Activated naive CD4-positive, alpha-beta T cell treated with anti-CD3 and anti-CD28 coated beads, Interleukin-2, amount 10 ng/mL, durations not matched to agents 7 days and 5 days (primary cell): Measurements from ENCODE around the gene TSSC4.

Source experiments
- CTCF ChIA-PET: fragments of 350-600 bp; sonication (Branson Sonifier 250); formaldehyde crosslinking; loops from one replicate; lab custom pipeline; 2021; ENCODE audit warnings: antibody characterized with exemption; lab: Charles Lee
- DNase-seq: peaks from one replicate; pipeline ENCODE4 v3.0.0-alpha.2; 2020
- H3K27ac Mint-ChIP-seq: one replicate; pipeline ENCODE4 v1.8.0; 2021; ENCODE audit warnings: mild to moderate bottlenecking, moderate library complexity, mixed read lengths
- H3K27me3 Mint-ChIP-seq: one replicate; pipeline ENCODE4 v1.8.0; 2021; ENCODE audit warnings: mild to moderate bottlenecking, mixed read lengths
- H3K36me3 Mint-ChIP-seq: one replicate; pipeline ENCODE4 v1.8.0; 2021; ENCODE audit warnings: mixed read lengths
- H3K4me1 Mint-ChIP-seq: one replicate; pipeline ENCODE4 v1.8.0; 2021; ENCODE audit warnings: mixed read lengths
- H3K4me3 Mint-ChIP-seq: one replicate; pipeline ENCODE4 v1.8.0; 2021; ENCODE audit warnings: mild to moderate bottlenecking, moderate library complexity, mixed read lengths
- H3K9me3 Mint-ChIP-seq: one replicate; pipeline ENCODE4 v1.8.0; 2021; ENCODE audit warnings: mixed read lengths

The TSSC4 gene

GRCh38 chr11:2418693-2419360 lies 18.3 kb downstream of the TSSC4 start:
- H3K4me1 Mint-ChIP-seq: peaks cover 3% of the 10 kb centered on the region
- CTCF ChIA-PET: interaction anchor here (0.6 to 10.3 kb wide), 15 partner anchors 9 to 233 kb away, joined by 3 to 279 read pairs (median 9); partner anchors contain the start of genes C11orf21, TSPAN32 and TSSC4
- H3K9me3 Mint-ChIP-seq: no peaks in the 10 kb centered on the region
- H3K27me3 Mint-ChIP-seq: no peaks in the 10 kb centered on the region
- H3K36me3 Mint-ChIP-seq: no peaks in the 10 kb centered on the region
- no peak overlapping the region for H3K27ac Mint-ChIP-seq
- H3K4me3 Mint-ChIP-seq: no peak overlapping the region
- DNase-seq: no peak

- CTCF ChIA-PET: interaction anchor here (0.6 to 10.3 kb wide), 20 partner anchors 11 to 472 kb away, joined by 3 to 279 read pairs (median 8); partner anchors contain the start of genes C11orf21, TSPAN32 and TSSC4
- no peak overlapping the region for H3K4me3 Mint-ChIP-seq
- no peak overlapping the region for H3K27ac Mint-ChIP-seq
- no peaks in the 10 kb centered on the region for H3K9me3 Mint-ChIP-seq
- H3K36me3 Mint-ChIP-seq: no peaks in the 10 kb centered on the region
- H3K27me3 Mint-ChIP-seq: no peaks in the 10 kb centered on the region
- peak; percentile 76 for DNase-seq
- peaks cover 3% of the 10 kb centered on the region for H3K4me1 Mint-ChIP-seq
Measured at GRCh38 chr11:2419638-2420501, 19.3 kb downstream of the TSSC4 start.

GRCh38 chr11:2420502-2421225 lies 20.1 kb downstream of the TSSC4 start:
- CTCF ChIA-PET: interaction anchor here (0.6 to 10.3 kb wide), 26 partner anchors 9 to 472 kb away, joined by 3 to 279 read pairs (median 6); partner anchors contain the start of genes C11orf21, TSPAN32 and TSSC4
- Mint-ChIP-seq H3K27me3 (no peaks in the 10 kb centered on the region), H3K36me3 (no peaks in the 10 kb centered on the region), H3K27ac (no peak overlapping the region), H3K4me3 (no peak overlapping the region), H3K4me1 (peaks cover 3% of the 10 kb centered on the region), H3K9me3 (no peaks in the 10 kb centered on the region)
- peak; percentile 80 for DNase-seq

- Mint-ChIP-seq H3K27me3 (no peaks in the 10 kb centered on the region), H3K27ac (no peak overlapping the region), H3K36me3 (no peaks in the 10 kb centered on the region), H3K4me1 (peaks cover 3% of the 10 kb centered on the region), H3K9me3 (no peaks in the 10 kb centered on the region), H3K4me3 (no peak overlapping the region)
- DNase-seq: no peak
- CTCF ChIA-PET: interaction anchor here (0.6 to 10.3 kb wide), 25 partner anchors 10 to 471 kb away, joined by 3 to 279 read pairs (median 6); partner anchors contain the start of genes C11orf21, TSPAN32 and TSSC4
Measured at GRCh38 chr11:2421226-2421994, 20.9 kb downstream of the TSSC4 start.

- Mint-ChIP-seq H3K9me3 (no peaks in the 10 kb centered on the region), H3K36me3 (no peaks in the 10 kb centered on the region), H3K27ac (no peak overlapping the region), H3K4me3 (no peak overlapping the region), H3K27me3 (no peaks in the 10 kb centered on the region), H3K4me1 (peaks cover 3% of the 10 kb centered on the region)
- DNase-seq: no peak
- CTCF ChIA-PET: interaction anchor here (1.2 to 10.3 kb wide), 11 partner anchors 22 to 470 kb away, joined by 3 to 279 read pairs (median 12); partner anchors contain the start of genes C11orf21, TSPAN32 and TSSC4
Measured at GRCh38 chr11:2421996-2422395, 21.4 kb downstream of the TSSC4 start.

- Mint-ChIP-seq H3K9me3 (no peaks in the 10 kb centered on the region), H3K4me3 (no peak overlapping the region), H3K4me1 (peaks cover 3% of the 10 kb centered on the region), H3K27me3 (no peaks in the 10 kb centered on the region), H3K27ac (no peak overlapping the region), H3K36me3 (no peaks in the 10 kb centered on the region)
- CTCF ChIA-PET: interaction anchor here (1.0 to 10.3 kb wide), 6 partner anchors 108 to 465 kb away, joined by 3 to 279 read pairs (median 34); partner anchors contain the start of genes C11orf21 and TSPAN32
- DNase-seq: no peak
Measured at GRCh38 chr11:2422461-2423156, 22.1 kb downstream of the TSSC4 start.

- no peaks in the 10 kb centered on the region for H3K9me3 Mint-ChIP-seq
- H3K4me1 Mint-ChIP-seq: peaks cover 3% of the 10 kb centered on the region
Measured at GRCh38 chr11:2423157-2424025, 22.8 kb downstream of the TSSC4 start.

GRCh38 chr11:2424811-2425495 lies 24.4 kb downstream of the TSSC4 start:
- Mint-ChIP-seq H3K27me3 (no peaks in the 10 kb centered on the region), H3K9me3 (no peaks in the 10 kb centered on the region), H3K27ac (no peak overlapping the region), H3K36me3 (no peaks in the 10 kb centered on the region), H3K4me3 (no peak overlapping the region), H3K4me1 (no peaks in the 10 kb centered on the region)
- no peak for DNase-seq
- CTCF ChIA-PET: interaction anchor here (1.2 to 10.3 kb wide), 4 partner anchors 106 to 463 kb away, joined by 3 to 185 read pairs (median 10); partner anchors contain the start of genes C11orf21 and TSPAN32

More at GRCh38 chr11:2423157-2424025, 22.8 kb downstream of the TSSC4 start:
- Mint-ChIP-seq H3K27me3 (no peaks in the 10 kb centered on the region), H3K36me3 (no peaks in the 10 kb centered on the region), H3K27ac (no peak overlapping the region), H3K4me3 (no peak overlapping the region)
- CTCF ChIA-PET: interaction anchor here (1.0 to 10.3 kb wide), 6 partner anchors 107 to 465 kb away, joined by 3 to 279 read pairs (median 34); partner anchors contain the start of genes C11orf21 and TSPAN32
- no peak for DNase-seq

- H3K4me1 Mint-ChIP-seq: no peaks in the 10 kb centered on the region
- no peak overlapping the region for H3K27ac Mint-ChIP-seq
- H3K4me3 Mint-ChIP-seq: no peak overlapping the region
- H3K36me3 Mint-ChIP-seq: no peaks in the 10 kb centered on the region
- CTCF ChIA-PET: interaction anchor here (1.2 to 10.3 kb wide), 4 partner anchors 105 to 462 kb away, joined by 3 to 185 read pairs (median 10); partner anchors contain the start of genes C11orf21 and TSPAN32
- no peaks in the 10 kb centered on the region for H3K9me3 Mint-ChIP-seq
- no peak for DNase-seq
- no peaks in the 10 kb centered on the region for H3K27me3 Mint-ChIP-seq
Measured at GRCh38 chr11:2425506-2425905, 25.0 kb downstream of the TSSC4 start.

- no peak for DNase-seq
- CTCF ChIA-PET: interaction anchor here (1.3 to 10.3 kb wide), 4 partner anchors 105 to 461 kb away, joined by 3 to 185 read pairs (median 10); no protein-coding TSS in a partner anchor
- H3K4me3 Mint-ChIP-seq: no peak overlapping the region
- no peaks in the 10 kb centered on the region for H3K9me3 Mint-ChIP-seq
- H3K36me3 Mint-ChIP-seq: no peaks in the 10 kb centered on the region
- H3K4me1 Mint-ChIP-seq: no peaks in the 10 kb centered on the region
- no peak overlapping the region for H3K27ac Mint-ChIP-seq
- no peaks in the 10 kb centered on the region for H3K27me3 Mint-ChIP-seq
Measured at GRCh38 chr11:2426221-2426620, 25.7 kb downstream of the TSSC4 start.

GRCh38 chr11:2426826-2427521 lies 26.4 kb downstream of the TSSC4 start:
- CTCF ChIA-PET: interaction anchor here (0.8 to 10.3 kb wide), 10 partner anchors 57 to 664 kb away, joined by 3 to 185 read pairs (median 4); no protein-coding TSS in a partner anchor
- H3K27me3 Mint-ChIP-seq: no peaks in the 10 kb centered on the region
- no peak overlapping the region for H3K4me3 Mint-ChIP-seq
- no peaks in the 10 kb centered on the region for H3K9me3 Mint-ChIP-seq
- no peak for DNase-seq
- H3K27ac Mint-ChIP-seq: no peak overlapping the region
- H3K4me1 Mint-ChIP-seq: no peaks in the 10 kb centered on the region
- H3K36me3 Mint-ChIP-seq: no peaks in the 10 kb centered on the region
